HG03196 (cell line): Measurements from ENCODE around the gene CCDC88B.
A peak's percentile ranks its signal among the peaks of the same experiment; 100 is the strongest.

Experiments
- ATAC-seq: cut with Tn5 transposase; IDR thresholded peaks from one replicate; pipeline ENCODE4 v1.9.1; 2021; ENCODE audit not compliant: unreplicated experiment

CCDC88B gene, protein sequence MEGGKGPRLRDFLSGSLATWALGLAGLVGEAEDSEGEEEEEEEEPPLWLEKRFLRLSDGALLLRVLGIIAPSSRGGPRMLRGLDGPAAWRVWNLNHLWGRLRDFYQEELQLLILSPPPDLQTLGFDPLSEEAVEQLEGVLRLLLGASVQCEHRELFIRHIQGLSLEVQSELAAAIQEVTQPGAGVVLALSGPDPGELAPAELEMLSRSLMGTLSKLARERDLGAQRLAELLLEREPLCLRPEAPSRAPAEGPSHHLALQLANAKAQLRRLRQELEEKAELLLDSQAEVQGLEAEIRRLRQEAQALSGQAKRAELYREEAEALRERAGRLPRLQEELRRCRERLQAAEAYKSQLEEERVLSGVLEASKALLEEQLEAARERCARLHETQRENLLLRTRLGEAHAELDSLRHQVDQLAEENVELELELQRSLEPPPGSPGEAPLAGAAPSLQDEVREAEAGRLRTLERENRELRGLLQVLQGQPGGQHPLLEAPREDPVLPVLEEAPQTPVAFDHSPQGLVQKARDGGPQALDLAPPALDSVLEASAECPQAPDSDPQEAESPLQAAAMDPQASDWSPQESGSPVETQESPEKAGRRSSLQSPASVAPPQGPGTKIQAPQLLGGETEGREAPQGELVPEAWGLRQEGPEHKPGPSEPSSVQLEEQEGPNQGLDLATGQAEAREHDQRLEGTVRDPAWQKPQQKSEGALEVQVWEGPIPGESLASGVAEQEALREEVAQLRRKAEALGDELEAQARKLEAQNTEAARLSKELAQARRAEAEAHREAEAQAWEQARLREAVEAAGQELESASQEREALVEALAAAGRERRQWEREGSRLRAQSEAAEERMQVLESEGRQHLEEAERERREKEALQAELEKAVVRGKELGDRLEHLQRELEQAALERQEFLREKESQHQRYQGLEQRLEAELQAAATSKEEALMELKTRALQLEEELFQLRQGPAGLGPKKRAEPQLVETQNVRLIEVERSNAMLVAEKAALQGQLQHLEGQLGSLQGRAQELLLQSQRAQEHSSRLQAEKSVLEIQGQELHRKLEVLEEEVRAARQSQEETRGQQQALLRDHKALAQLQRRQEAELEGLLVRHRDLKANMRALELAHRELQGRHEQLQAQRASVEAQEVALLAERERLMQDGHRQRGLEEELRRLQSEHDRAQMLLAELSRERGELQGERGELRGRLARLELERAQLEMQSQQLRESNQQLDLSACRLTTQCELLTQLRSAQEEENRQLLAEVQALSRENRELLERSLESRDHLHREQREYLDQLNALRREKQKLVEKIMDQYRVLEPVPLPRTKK (N-terminal part only)

DNA sequence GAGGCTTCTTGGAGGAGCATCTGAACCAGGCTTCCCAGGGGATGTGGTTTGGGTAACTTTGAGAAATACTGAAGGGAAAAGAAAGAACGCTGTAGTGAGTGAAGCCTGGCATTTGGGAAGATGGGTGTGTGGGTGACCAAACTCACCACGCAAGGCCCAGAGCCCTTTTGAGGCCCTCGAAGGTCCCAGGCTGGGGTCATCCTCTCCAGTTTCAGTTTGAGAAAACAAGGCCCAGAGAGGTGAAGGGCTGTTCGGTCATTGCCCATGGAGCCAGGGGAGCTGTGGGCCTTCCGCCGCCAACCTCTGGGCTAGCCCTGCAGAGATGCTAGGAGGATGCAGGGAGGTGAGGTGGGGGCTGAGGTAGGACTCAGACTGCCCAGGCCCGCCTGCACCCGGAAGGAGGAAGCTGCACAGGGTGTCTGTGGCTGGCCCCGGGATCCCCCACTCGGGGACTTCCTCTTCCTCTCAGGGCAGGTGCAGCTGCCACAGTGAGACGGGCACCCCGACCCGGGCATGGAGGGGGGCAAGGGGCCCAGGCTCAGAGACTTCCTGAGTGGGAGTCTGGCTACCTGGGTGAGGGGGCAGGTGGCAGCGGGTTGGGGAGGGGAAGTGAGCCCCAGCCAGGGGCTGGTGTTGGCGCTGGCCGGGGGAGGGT, at the start of gene CCDC88B:
CCDC88B (plus strand) TSS at position 451 of the 655 bp plus-strand sequence; CDS start at position 514, 63 bp downstream.
- peak; percentile 52 for ATAC-seq

DNA sequence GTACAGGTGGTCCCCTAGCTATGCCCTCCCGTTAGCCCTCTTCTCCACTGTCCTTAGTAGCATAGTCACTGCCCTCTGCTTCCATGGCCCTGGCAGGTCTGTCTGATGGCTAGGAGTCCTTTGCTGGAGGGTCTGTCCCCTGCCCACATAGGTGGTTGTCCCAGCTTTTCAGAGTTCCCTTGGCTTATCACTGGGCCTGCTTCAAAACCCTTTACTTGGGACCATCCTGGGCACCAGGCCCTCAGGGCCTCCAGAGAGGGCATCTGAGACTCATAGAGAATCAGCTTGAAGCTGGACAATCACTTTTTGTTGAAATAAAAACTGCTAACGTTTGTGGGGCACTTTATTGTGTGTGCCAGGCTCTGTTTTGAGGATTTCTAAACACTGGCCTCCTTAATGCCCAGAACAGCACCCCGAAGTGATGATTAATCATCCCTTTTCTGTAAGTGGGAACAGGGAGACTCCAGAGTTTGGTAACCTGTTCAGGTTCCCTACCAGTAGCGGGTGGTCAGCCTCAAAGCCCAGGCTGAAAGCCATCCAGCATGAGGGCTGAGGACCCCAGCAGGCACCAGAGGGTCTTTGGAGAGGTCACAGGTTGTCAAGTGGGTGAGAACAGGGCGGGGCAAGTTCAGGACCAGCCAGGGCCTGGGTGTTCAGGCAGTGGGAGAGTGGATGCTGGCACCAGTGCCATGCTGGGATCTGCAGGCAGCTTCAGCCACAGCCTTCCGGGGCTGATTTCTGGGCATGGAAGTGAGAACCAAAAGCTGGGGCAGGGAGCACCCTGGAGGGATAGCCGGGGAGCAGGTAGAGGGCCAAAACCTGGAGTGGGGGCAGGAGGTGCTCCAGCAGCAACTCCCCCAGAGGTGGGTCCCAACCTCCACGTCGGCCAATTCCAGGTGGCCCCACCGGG, 49.4 kb upstream of the CCDC88B start:
- ATAC-seq: no peak

DNA sequence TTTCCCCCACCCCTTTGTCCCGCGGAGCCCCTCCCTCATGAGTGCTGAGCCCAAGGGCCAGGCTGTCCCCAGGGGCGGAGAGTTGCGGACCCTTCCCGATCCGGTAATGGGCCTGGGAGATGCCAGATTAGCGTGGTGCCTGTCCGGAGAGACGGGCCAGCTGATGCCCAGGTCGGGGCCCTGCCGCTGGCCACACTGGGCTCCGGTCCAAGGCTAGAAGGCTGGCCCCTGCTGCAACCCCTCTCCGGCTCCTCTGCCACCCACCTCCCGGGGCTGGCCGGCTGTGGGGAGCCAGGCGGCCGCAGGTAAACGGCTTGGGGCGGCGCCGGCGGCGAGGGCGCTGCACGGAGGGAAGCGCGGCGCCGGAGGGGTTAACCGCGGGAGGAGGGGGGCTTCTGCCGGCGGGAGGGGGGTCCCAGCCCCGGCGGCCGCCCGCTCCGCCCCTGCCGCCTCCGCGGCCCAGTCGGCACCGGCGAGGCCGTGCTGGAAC, 48.7 kb upstream of the CCDC88B start, which contains the start of gene KCNK4:
KCNK4 (plus strand) TSS at position 41 of the 490 bp plus-strand sequence. CDS start 1,717 bp downstream, outside the sequence.
- no peak for ATAC-seq

DNA sequence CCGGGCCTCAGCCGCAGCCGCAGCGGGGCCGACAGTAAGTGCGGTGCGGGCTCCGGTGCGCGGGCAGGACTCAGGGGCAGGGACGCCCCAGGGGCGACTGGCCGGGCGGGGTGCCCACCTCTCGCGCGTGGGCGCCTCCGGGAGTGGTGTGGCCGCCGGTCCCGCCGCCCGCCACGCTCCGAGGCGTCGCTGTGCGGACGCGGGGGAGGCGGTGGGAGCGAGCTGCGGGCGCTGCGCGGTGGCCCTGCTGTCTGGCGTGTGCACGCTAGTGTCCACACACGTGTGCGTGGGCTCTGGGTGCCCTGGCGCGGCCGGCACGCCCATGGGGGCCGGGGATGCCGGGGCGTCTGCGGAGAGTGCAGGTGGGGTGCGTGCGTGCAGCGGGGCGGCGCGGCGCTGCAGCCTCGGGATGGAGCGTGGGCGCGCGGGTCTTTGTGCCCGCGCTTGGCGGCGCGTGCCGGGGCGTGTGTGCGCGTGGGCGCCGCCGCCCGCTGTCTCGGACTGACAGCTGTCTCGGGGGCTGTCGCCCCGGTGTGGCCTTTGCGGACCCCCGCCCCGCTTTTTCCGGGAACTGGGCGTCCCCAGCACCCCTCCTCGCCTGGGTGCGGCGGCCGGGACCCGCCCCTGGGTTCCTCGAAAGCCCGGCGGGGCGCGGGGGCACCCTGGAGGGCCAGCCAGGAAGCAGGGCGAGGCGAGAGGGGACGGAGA, 48.1 kb upstream of the CCDC88B start:
- no peak for ATAC-seq

DNA sequence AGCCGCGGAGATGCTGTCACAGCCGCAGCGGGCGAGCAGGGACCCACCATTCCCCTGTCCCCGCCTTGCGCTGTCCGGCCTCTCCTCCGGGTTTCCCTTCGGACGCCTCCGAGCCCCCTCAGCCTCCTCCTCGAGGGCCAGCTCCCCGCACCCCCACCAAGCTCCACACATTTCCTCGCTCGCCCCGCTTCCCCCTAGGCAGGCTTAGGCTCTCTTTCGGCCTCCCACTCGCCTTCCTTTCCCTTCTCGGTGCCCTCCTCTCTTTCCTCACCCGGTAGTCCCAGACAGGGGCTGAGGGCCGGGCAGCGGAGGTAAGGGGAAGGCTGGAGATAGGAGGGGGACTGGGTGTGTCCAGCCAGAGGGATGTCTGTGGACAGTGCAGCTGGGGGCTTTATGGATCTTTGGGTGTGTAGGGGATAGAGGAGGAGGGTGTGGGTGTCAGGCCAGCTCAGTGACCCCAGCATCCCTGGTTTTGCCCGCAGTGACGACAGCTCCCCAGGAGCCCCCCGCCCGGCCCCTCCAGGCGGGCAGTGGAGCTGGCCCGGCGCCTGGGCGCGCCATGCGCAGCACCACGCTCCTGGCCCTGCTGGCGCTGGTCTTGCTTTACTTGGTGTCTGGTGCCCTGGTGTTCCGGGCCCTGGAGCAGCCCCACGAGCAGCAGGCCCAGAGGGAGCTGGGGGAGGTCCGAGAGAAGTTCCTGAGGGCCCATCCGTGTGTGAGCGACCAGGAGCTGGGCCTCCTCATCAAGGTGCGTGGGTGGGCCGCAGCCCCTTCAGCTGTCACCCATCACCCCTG, 47.3 kb upstream of the CCDC88B start:
- ATAC-seq: no peak

DNA sequence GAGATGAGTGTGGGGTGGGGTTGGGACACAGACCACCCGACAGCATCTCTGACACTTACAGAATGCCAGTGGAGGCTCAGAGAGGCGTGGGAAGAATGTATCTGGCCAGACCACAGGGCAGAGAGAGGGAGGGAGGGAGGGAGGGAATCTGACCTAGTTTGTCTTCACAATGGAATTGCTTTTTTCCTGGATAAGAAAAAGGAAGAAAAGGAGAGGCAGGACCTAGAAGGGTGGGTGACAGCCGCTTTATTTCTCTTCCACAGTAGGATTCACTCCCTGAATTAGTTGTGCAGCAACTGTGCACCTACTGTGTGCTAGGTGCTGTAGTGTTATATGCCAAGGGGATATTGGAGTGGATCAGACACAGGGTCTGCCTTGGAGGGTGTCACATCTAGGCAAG, 45.2 kb upstream of the CCDC88B start:
- ATAC-seq: no peak

DNA sequence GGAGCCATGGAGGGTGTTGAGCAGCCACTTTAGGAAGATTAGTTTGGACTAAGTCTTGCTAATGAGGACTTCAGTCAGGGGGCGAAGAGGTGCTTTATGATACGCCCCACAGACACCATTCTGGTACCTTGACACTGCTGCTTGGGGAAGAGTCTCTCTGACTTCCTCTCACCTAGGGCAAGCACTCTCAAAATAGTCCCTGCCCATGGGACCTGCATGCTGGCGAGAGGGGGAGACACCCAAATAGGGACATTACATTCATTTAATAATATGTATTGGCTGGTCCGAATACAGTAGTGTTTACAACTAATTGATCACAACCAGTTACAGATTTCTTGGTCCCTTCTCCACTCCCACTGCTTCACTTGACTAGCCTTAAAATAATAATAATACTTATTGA, 44.2 kb upstream of the CCDC88B start:
- ATAC-seq: no peak

DNA sequence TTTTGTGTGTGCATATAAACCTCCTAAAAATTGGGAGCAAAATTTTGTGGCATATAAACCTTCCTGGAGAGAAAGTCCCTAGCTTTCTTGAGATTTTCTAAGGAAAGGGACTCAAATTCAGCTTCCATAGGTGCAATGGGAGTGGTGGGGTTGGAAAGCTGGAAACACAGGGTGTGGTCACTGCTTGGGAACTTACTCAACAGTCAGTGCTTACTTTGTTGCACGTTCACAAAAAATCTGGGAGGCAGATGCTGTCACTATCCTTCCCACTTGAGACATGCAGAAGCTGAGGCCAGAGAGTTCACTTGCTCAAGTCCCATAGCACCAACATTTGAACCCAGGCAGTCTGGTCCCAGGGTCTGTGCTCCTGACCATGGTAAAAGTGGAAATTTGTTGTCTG, 43.8 kb upstream of the CCDC88B start:
- no peak for ATAC-seq

DNA sequence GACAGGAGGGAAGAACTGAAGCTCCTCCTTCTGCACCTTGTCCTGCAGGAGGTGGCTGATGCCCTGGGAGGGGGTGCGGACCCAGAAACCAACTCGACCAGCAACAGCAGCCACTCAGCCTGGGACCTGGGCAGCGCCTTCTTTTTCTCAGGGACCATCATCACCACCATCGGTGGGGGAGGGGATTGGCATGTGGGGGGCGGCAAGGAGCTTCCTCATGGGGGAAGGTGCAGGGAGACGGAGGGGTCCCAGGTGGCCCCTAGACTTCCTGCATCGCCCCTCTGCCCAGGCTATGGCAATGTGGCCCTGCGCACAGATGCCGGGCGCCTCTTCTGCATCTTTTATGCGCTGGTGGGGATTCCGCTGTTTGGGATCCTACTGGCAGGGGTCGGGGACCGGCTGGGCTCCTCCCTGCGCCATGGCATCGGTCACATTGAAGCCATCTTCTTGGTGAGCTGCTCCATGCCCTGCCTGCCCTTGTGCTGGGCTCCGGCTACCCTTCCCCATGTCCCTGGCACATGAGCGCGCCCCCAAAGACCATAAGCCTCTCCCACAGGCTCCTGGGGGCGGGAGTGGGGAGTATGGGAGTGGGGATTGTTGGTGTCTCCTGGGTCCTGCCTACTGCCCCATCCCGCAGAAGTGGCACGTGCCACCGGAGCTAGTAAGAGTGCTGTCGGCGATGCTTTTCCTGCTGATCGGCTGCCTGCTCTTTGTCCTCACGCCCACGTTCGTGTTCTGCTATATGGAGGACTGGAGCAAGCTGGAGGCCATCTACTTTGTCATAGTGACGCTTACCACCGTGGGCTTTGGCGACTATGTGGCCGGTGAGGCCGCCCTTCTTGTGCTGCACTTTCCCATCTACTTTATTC, 42.9 kb upstream of the CCDC88B start:
- no peak for ATAC-seq

DNA sequence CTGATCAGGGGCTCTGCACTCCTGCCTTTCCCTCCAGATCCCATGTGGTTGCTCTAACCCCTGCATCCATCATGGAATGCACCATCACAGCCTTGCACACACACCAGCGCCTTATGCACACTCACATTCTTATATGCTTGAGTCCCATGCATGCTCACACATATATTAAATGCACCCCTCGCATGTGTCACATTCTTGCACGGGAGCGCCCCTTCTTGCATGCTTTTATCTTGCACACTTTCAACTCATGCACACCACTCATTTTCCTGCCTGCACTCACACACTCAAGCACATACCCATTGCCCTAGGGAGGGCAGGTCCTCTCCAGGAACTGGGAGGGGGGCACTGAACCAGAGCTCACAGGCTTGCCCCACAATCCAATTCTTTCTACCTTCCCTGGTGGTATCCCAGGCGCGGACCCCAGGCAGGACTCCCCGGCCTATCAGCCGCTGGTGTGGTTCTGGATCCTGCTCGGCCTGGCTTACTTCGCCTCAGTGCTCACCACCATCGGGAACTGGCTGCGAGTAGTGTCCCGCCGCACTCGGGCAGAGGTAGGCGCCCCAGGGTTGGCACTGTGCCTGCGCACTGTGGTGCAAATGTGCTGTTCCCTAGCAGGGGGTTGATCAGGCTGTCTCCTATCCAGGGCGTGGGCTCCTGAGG, 42.2 kb upstream of the CCDC88B start:
- ATAC-seq: no peak

DNA sequence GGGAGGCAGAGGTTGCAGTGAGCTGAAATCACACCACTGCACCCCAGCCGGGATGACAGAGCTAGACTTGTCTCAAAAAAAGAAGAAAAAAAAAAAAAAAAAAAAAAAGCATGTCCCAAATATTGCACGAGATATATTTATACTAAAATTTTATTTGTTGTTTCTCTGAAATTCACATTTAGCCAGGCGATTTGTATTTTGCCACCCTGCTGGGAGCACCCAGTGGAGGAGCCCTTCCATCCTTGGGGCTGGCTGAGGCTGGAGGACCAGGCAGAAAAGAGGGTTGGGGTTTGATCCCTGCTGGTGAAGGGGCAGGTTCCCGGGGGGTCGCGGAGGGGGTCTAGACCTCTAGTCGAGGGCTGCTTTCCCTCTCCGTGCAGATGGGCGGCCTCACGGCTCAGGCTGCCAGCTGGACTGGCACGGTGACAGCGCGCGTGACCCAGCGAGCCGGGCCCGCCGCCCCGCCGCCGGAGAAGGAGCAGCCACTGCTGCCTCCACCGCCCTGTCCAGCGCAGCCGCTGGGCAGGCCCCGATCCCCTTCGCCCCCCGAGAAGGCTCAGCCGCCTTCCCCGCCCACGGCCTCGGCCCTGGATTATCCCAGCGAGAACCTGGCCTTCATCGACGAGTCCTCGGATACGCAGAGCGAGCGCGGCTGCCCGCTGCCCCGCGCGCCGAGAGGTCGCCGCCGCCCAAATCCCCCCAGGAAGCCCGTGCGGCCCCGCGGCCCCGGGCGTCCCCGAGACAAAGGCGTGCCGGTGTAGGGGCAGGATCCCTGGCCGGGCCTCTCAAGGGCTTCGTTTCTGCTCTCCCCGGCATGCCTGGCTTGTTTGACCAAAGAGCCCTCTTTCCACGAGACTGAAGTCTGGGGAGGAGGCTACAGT, 40.8 kb upstream of the CCDC88B start:
- ATAC-seq: no peak

DNA sequence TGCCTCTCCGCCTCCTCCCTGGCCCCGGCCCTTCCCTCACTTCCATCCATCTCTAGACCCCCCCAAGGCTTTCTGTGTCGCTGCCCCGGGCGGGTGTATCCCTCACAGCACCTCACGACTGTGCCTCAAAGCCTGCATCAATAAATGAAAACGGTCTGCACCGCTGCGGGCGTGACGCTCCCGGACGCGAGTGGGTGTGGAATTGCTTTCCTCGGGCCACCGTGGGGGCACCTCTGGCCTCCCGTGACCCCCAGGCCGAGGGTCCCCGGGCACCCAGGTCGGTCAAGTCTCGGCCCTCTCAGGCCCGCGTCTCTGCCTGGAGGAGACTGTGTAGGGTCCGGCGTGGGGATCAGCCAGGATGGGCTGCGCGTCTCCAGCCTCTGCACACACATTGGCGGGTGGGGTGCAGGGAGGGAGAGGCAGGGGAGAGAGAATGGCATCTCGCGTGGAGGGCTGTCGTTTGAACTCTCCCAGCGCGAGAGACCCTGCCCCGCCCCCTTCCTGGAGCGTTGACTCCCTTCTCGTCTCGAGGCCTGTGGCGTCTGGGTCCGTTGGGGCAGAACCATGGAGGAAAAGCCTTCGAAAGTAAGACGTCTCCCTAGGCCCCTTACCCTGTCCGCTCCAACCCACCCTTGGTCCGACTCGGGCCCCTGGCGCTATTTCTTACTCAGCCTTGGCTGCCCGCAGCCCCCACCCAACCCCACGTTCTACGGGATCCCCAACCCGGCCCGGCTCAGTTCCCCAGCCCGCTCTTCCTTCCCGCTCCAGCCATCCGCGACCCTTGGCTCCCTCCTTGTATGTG, 40.0 kb upstream of the CCDC88B start, which contains the start of gene CATSPERZ:
CATSPERZ (plus strand) TSS at position 512 of the 802 bp plus-strand sequence; CDS start at position 565, 53 bp downstream.
- ATAC-seq: no peak

DNA sequence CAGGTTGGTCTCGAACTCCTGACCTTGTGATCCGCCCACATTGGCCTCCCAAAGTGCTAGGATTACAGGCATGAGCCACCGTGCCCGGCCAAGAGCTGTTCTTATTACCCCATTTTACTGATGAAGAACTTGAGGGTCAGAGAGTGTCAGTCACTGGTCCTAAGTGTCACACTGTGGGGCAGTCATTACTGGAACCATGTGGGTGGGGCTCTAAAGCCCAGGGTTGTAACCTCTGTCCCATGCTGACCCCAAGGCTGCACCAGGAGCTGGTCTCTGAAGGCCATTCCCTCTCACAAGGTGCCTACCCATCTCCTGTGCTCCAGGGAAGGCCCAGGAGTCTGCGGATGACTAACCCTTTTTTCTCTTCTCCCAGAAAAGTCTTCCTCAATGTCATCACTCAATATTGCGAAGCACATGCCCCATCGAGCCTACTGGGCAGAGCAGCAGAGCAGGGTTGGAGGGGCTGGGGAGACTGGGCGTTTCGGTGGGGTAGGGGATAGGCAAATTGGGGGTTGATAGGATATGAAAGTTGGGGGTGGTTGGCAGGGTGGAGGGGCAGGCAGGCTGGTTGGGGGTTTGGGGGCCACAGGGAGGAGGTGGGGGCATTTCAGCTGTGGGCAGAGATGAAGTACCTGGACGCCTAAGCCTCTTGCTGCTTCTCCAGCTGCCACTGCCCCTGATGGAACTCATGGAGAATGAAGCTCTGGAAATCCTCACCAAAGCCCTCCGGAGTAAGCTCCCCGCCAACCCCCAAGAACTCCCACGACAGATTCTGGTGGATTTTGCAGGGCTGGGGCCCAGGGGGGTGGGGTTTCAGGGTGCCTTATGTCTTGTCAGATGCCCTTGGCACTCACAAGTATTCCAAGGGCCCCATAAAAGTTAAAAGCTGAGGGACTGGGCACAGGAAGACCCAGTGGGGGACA, 36.6 kb upstream of the CCDC88B start:
- no peak for ATAC-seq

DNA sequence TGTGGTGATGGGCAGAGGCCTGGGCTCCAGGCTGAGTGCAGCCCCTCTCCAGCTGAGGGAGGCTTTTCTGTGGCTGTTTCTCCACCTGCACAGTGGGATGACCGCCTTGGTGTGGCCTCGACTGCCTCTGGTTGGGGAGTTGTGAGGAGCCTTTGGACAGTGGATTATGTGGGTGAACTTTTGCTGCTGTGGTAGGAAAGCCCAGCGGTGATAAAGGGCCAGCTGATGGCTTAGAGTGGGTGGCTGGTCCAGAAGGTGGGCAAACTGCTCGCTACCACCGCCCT, 36.0 kb upstream of the CCDC88B start:
- no peak for ATAC-seq
